Uterus (tissue), 2 donors: ENCODE measurements around the gene PSORS1C1.

Experiments used
- CTCF ChIP-seq, 4 experiments: fragments of 200-600 bp in 2 of 4; fragments of 450-650 bp in 2 of 4; sonication (generic) in 2 of 4; IDR thresholded peaks; one replicate each; pipeline ENCODE4 v1.5.1; 2016 to 2019; ENCODE audit warnings: antibody characterized with exemption in 4 of 4, mild to moderate bottlenecking in 2 of 4, moderate library complexity in 1 of 4
- POLR2A ChIP-seq, 2 donors: fragments of 450-650 bp; IDR thresholded peaks; one replicate each; pipeline ENCODE4 v1.6.1; 2016; ENCODE audit warnings: antibody characterized with exemption in 2 of 2, mild to moderate bottlenecking in 1 of 2, moderate library complexity in 1 of 2

GRCh38 chr6:31122791-31123706 is 8.4 kb downstream of the PSORS1C1 start:
- TF ChIP-seq CTCF (IDR thresholded peaks at IDR 0.05) (no peak), POLR2A (IDR thresholded peaks at IDR 0.05) (no peak)
